Measurements from ENCODE around the gene GAREM2. TPM values are rescaled to one million over a fixed set of nuclear protein-coding genes. Genes with fewer than 3 reads are reported as not detected.

GAREM2 gene
- total and polyA plus RNA-seq, 9 of the 15 experiments (the other 6 are each of a cell fraction or from before 2014, with no cell fraction given), result 1.7 to 12.4 (median 2.5) TPM

DNA sequence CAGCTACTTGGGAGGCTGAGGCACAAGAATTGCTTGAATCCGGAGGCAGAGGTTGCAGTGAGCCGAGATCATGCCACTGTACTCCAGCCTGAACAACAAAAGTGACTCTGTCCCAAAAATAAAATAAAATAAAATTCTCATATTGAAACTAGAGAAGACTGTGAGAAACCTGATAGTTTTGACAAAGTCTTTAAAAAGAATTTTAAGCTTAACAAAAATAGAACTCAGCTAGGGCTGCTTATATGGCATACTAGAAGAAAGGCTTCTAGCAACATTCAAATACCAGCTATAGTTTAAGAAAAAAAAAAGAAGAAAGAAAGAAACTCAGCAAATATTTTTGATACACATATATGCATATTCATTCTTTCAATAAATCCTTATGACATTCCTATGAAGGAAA, 57.9 kb downstream of the GAREM2 start:
- no peaks in the 10 kb centered on the region for H3K27me3 ChIP-seq (ENCODE audit: control insufficient read depth in 2 of 2, insufficient read depth in 2 of 2, low read length in 2 of 2)
- peaks cover 96% of the 10 kb centered on the region for H3K36me3 ChIP-seq (ENCODE audit: control insufficient read depth, insufficient read depth, low read length)
- no peaks in the 10 kb centered on the region; the same call in 1 of the 2 replicates for H3K9me3 ChIP-seq (replicated peaks; ENCODE audit: control insufficient read depth, insufficient read depth, low read depth, low read length)
- no peak overlapping the region for H3K4me3 ChIP-seq
- no peaks in the 10 kb centered on the region for H4K20me1 ChIP-seq (replicated peaks; ENCODE audit: control insufficient read depth, insufficient read depth, low read length)
- CTCF ChIA-PET (ENCODE audit: low intra/inter-chr PET ratio), result no interaction called here
- BruUV-seq (replicated peaks), result no TSS peak
- no peak overlapping the region for H3K27ac ChIP-seq (ENCODE audit: extremely low read depth, low read depth, low read length)
- no peaks in the 10 kb centered on the region for H3K79me2 ChIP-seq (ENCODE audit: control insufficient read depth, insufficient read depth, low read length)
- WGBS (ENCODE audit: insufficient coverage, low coverage, missing lambda C conversion rate), result 100% methylated on average over 2 of the region's 2 CpGs
- H3K4me2 ChIP-seq (ENCODE audit: insufficient read depth, low read length), result no peak overlapping the region
- DNase-seq (ENCODE audit: extremely low read depth in 1 of 4, low spot score in 3 of 4) (no peak), FAIRE-seq (no peak), ATAC-seq (no peak)
- in situ Hi-C loops (cut with MboI), result no loop called here
- no peak overlapping the region for H2AFZ ChIP-seq (ENCODE audit: low read depth, low read length)
- no peaks in the 10 kb centered on the region for H3K4me1 ChIP-seq (replicated peaks in 1 of 2; ENCODE audit: control insufficient read depth in 2 of 2, insufficient read depth in 2 of 2, low read length in 2 of 2)
- no peak for TF ChIP-seq KLF6 (CRISPR knock-in tag; IDR thresholded peaks at IDR 0.05; ENCODE audit: borderline replicate concordance)
- TF ChIP-seq MYBL2 (IDR thresholded peaks at IDR 0.05; ENCODE audit: low read depth), result no peak
- TF ChIP-seq MYBL2 (CRISPR knock-in tag; IDR thresholded peaks at IDR 0.05; ENCODE audit: borderline replicate concordance), result no peak
- POLR2A ChIA-PET, result interaction anchor here (0.6 kb wide), 1 partner anchor 25 kb away, joined by 3 read pairs; no protein-coding TSS in a partner anchor
- intact Hi-C loops (cut with micrococcal nuclease), result loop anchor here (10.0 kb wide), 1 partner anchor 234 kb away; no protein-coding TSS in a partner anchor
- H3K9ac ChIP-seq (ENCODE audit: insufficient read depth in 1 of 2, low read depth in 2 of 2, low read length in 2 of 2), result no peak overlapping the region
- H3K9me1 ChIP-seq (ENCODE audit: control insufficient read depth, insufficient read depth, low read length), result no peaks in the 10 kb centered on the region

DNA sequence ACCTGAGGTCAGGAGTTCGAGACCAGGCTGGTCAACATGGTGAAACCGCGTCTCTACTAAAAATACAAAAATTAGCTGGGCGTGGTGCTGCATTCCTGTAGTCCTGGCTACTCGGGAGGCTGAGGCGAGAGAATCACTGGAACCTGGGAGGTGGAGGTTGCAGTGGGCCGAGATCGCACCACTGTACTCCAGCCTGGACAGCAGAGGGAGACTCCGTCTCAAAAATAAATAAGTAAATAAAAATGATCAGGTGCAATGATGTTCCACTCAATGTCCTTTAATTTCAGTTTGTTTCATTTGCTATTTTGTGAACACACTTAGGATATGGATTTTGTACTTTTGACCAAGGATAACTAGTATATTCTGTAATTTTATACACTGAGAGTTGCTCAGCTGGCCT, 62.2 kb downstream of the GAREM2 start:
- Histone ChIP-seq H3K27ac (ENCODE audit: extremely low read depth, low read depth, low read length) (no peak overlapping the region), H3K9me1 (ENCODE audit: control insufficient read depth, insufficient read depth, low read length) (no peaks in the 10 kb centered on the region), H3K27me3 (ENCODE audit: control insufficient read depth in 2 of 2, insufficient read depth in 2 of 2, low read length in 2 of 2) (no peaks in the 10 kb centered on the region), H3K4me3 (no peak overlapping the region), H3K9ac (ENCODE audit: insufficient read depth in 1 of 2, low read depth in 2 of 2, low read length in 2 of 2) (no peak overlapping the region), H3K79me2 (ENCODE audit: control insufficient read depth, insufficient read depth, low read length) (peaks cover 21% of the 10 kb centered on the region), H4K20me1 (replicated peaks; ENCODE audit: control insufficient read depth, insufficient read depth, low read length) (no peaks in the 10 kb centered on the region; the same call in 1 of the 2 replicates), H3K4me1 (replicated peaks in 1 of 2; ENCODE audit: control insufficient read depth in 2 of 2, insufficient read depth in 2 of 2, low read length in 2 of 2) (no peaks in the 10 kb centered on the region), H3K9me3 (replicated peaks; ENCODE audit: control insufficient read depth, insufficient read depth, low read depth, low read length) (no peaks in the 10 kb centered on the region), H3K4me2 (ENCODE audit: insufficient read depth, low read length) (no peak overlapping the region), H2AFZ (ENCODE audit: low read depth, low read length) (no peak overlapping the region), H3K36me3 (ENCODE audit: control insufficient read depth, insufficient read depth, low read length) (peaks cover 95% of the 10 kb centered on the region)
- intact Hi-C loops (cut with micrococcal nuclease) (loop anchor here (10.0 kb wide), 1 partner anchor 230 kb away; no protein-coding TSS in a partner anchor), in situ Hi-C loops (cut with MboI) (no loop called here)
- no TSS peak for BruUV-seq (replicated peaks)
- DNase-seq (ENCODE audit: extremely low read depth in 1 of 4, low spot score in 3 of 4) (peak in 1 of 4 experiments; percentile 11), ATAC-seq (peak; percentile 67; the same call in 2 of the 3 replicates), FAIRE-seq (no peak)
- CTCF ChIA-PET (ENCODE audit: low intra/inter-chr PET ratio), result interaction anchor here (0.6 to 1.5 kb wide), 6 partner anchors 93 to 238 kb away, joined by 3 to 7 read pairs (median 4); no protein-coding TSS in a partner anchor
- POLR2A ChIA-PET, result interaction anchor here (2.3 kb wide), 1 partner anchor 9 kb away, joined by 11 read pairs; the partner anchor contains the start of genes HADHA and HADHB
- WGBS (ENCODE audit: insufficient coverage, low coverage, missing lambda C conversion rate), result 76% methylated on average over 8 of the region's 9 CpGs
- TF ChIP-seq, protein P1, sequence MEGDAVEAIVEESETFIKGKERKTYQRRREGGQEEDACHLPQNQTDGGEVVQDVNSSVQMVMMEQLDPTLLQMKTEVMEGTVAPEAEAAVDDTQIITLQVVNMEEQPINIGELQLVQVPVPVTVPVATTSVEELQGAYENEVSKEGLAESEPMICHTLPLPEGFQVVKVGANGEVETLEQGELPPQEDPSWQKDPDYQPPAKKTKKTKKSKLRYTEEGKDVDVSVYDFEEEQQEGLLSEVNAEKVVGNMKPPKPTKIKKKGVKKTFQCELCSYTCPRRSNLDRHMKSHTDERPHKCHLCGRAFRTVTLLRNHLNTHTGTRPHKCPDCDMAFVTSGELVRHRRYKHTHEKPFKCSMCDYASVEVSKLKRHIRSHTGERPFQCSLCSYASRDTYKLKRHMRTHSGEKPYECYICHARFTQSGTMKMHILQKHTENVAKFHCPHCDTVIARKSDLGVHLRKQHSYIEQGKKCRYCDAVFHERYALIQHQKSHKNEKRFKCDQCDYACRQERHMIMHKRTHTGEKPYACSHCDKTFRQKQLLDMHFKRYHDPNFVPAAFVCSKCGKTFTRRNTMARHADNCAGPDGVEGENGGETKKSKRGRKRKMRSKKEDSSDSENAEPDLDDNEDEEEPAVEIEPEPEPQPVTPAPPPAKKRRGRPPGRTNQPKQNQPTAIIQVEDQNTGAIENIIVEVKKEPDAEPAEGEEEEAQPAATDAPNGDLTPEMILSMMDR (IDR thresholded peaks at IDR 0.05 in 2 of 3, conservative IDR thresholded peaks at IDR 0.05 in 1 of 3; ENCODE audit: insufficient read depth in 2 of 3, low read depth in 1 of 3, low read length in 3 of 3), result peak in 2 of 3 experiments; percentile 22 to 35; a peak in 2 of 6 replicates
- TF ChIP-seq ZNF124 (CRISPR knock-in tag; IDR thresholded peaks at IDR 0.05) (no peak), JUNB (CRISPR knock-in tag; conservative IDR thresholded peaks at IDR 0.05) (no peak), RAD21 (CRISPR knock-in tag; conservative IDR thresholded peaks at IDR 0.05 in 1 of 2, IDR thresholded peaks at IDR 0.05 in 1 of 2) (peak in 1 of 2 experiments; percentile 26; a peak in 3 of 4 replicates), ETV5 (CRISPR knock-in tag; IDR thresholded peaks at IDR 0.05; ENCODE audit: low read depth) (no peak), PCBP1 (IDR thresholded peaks at IDR 0.05; ENCODE audit: low read depth, low read length, poor library complexity, severe bottlenecking) (no peak)
- TF ChIP-seq, protein P2, sequence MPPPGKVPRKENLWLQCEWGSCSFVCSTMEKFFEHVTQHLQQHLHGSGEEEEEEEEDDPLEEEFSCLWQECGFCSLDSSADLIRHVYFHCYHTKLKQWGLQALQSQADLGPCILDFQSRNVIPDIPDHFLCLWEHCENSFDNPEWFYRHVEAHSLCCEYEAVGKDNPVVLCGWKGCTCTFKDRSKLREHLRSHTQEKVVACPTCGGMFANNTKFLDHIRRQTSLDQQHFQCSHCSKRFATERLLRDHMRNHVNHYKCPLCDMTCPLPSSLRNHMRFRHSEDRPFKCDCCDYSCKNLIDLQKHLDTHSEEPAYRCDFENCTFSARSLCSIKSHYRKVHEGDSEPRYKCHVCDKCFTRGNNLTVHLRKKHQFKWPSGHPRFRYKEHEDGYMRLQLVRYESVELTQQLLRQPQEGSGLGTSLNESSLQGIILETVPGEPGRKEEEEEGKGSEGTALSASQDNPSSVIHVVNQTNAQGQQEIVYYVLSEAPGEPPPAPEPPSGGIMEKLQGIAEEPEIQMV (tag; conservative IDR thresholded peaks at IDR 0.05; ENCODE audit: low read depth), result no peak
